ENCODE measurements around the gene TRAPPC12. TPM values are rescaled to one million over a fixed set of nuclear protein-coding genes. Genes with fewer than 3 reads are reported as not detected.
A peak's percentile ranks its signal among the peaks of the same experiment; 100 is the strongest.

The TRAPPC12 gene
- total and polyA plus RNA-seq, 8 donors, result 83.0 to 119 (median 100.0) TPM

DNA sequence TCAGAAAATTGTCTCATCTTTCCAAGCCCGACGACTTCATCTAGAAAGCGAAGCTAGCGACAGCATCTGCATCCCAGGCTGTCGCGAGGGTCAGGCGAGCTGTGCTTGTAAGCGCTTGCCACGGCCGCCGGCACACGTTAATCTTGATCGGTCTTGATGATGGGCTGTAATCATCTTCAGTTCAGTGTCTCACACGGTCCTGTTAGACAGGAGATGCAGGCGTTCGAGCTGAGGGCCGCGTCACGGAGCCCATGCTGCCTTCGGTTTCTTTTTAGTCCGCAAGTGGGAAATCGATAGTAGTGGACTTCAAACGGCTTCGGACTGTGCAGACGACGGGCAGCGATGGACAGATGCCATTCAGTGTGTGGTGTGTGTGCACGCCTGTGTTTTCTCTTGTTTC is 96.3 kb downstream of the TRAPPC12 start:
- Histone ChIP-seq H3K4me3 (no peak overlapping the region), H3K27ac (no peak overlapping the region), H3K27me3 (no peaks in the 10 kb centered on the region), H3K4me1 (peaks cover 1 to 2% of the 10 kb centered on the region in 2 donors), H3K9me3 (no peaks in the 10 kb centered on the region), H3K36me3 (peaks cover 0 to 95% of the 10 kb centered on the region in 2 donors)
- TF ChIP-seq, protein P1, sequence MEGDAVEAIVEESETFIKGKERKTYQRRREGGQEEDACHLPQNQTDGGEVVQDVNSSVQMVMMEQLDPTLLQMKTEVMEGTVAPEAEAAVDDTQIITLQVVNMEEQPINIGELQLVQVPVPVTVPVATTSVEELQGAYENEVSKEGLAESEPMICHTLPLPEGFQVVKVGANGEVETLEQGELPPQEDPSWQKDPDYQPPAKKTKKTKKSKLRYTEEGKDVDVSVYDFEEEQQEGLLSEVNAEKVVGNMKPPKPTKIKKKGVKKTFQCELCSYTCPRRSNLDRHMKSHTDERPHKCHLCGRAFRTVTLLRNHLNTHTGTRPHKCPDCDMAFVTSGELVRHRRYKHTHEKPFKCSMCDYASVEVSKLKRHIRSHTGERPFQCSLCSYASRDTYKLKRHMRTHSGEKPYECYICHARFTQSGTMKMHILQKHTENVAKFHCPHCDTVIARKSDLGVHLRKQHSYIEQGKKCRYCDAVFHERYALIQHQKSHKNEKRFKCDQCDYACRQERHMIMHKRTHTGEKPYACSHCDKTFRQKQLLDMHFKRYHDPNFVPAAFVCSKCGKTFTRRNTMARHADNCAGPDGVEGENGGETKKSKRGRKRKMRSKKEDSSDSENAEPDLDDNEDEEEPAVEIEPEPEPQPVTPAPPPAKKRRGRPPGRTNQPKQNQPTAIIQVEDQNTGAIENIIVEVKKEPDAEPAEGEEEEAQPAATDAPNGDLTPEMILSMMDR (IDR thresholded peaks at IDR 0.05), result no peak
- DNase-seq (peak in 1 of 4 donors; percentile 71), ATAC-seq (no peak)
- intact Hi-C loops (cut with DNase I), result no loop called here

DNA sequence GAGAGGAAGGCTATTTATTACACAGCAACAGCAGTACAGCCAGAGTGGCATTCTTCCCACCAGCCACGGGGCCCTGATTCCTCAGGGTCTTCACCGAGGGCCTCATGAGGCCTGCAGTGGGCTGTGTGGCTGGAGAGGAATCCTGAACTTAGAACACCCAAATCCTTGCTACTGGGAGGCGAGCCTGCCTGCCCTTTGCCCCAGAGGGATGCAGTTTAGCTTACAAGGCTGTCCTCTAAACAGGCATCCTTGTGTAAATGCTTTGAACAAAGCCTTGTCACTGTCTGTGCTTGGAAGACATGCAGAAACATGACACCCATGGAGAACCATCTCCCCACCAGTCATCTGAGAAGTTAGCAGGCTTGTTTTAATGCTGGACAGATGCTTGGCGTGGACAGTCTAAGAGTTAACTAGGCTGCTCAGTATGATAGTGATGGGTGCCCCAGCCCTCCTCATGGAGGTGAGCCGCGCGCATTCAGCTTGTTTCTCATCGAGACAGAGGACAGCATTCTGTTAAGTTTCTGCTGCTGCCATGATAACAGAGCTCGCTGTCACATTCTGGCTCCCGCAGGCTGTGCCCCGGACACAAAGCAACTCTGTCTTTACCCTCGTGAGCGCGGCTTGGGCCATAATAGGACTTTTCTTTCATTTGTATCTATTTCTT is 97.0 kb downstream of the TRAPPC12 start:
- intact Hi-C loops (cut with DNase I), result no loop called here
- ATAC-seq, result no peak
- Histone ChIP-seq H3K9me3 (no peaks in the 10 kb centered on the region), H3K4me3 (no peak overlapping the region), H3K36me3 (peaks cover 0 to 91% of the 10 kb centered on the region in 2 donors), H3K4me1 (no peaks in the 10 kb centered on the region), H3K27ac (no peak overlapping the region), H3K27me3 (no peaks in the 10 kb centered on the region)
- TF ChIP-seq, protein P1 (IDR thresholded peaks at IDR 0.05), result no peak
- DNase-seq, result no peak

DNA sequence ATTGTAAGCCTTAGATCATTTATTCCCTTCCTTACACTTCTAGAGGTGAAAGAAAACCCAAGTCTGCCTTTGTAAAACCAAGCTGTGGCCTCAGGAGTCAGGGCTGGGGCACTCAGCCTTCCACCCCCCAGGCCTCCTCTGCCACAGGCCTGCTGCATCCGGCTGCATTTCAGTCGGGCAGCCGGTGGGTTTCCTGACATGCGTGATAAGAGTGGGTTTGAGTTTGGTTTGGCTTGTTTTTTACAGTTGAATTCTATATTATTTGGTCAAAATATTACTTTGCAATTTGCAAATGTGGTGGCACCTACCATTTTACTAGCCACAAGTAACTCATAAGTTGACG is 97.5 kb downstream of the TRAPPC12 start:
- TF ChIP-seq, protein P1 (IDR thresholded peaks at IDR 0.05), result no peak
- H3K27me3 ChIP-seq, result no peaks in the 10 kb centered on the region
- no peak overlapping the region for H3K4me3 ChIP-seq
- H3K27ac ChIP-seq, result no peak overlapping the region
- DNase-seq (no peak), ATAC-seq (no peak)
- H3K9me3 ChIP-seq, result no peaks in the 10 kb centered on the region
- intact Hi-C loops (cut with DNase I), result no loop called here
- H3K4me1 ChIP-seq, result no peaks in the 10 kb centered on the region
- H3K36me3 ChIP-seq, result peaks cover 0 to 91% of the 10 kb centered on the region in 2 donors

DNA sequence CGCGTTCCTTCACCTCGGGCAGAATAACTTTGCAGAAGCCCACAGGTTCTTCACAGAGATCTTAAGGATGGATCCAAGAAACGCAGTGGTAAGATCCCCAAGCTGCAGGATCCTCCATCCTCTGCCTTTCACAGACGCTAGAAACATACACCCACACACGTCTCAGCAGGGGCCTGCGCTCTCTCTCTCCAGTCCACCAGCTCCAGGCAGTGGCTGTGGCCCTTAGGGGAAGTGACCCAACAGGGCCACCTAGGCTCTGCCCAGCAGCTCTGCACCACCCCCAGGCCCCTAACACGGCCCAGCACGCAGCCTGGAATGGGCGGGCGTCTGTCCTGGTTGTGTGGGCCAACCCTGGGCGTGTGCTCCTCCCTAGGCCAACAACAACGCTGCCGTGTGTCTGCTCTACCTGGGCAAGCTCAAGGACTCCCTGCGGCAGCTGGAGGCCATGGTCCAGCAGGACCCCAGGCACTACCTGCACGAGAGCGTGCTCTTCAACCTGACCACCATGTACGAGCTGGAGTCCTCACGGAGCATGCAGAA is 99.4 kb downstream of the TRAPPC12 start:
- H3K36me3 ChIP-seq, result peaks cover 0 to 84% of the 10 kb centered on the region in 2 donors
- H3K27ac ChIP-seq, result no peak overlapping the region
- ATAC-seq, result no peak
- no peak for DNase-seq
- intact Hi-C loops (cut with DNase I), result no loop called here
- TF ChIP-seq, protein P1 (IDR thresholded peaks at IDR 0.05), result no peak
- no peaks in the 10 kb centered on the region for H3K9me3 ChIP-seq
- no peaks in the 10 kb centered on the region for H3K4me1 ChIP-seq
- no peak overlapping the region for H3K4me3 ChIP-seq
- H3K27me3 ChIP-seq, result no peaks in the 10 kb centered on the region

DNA sequence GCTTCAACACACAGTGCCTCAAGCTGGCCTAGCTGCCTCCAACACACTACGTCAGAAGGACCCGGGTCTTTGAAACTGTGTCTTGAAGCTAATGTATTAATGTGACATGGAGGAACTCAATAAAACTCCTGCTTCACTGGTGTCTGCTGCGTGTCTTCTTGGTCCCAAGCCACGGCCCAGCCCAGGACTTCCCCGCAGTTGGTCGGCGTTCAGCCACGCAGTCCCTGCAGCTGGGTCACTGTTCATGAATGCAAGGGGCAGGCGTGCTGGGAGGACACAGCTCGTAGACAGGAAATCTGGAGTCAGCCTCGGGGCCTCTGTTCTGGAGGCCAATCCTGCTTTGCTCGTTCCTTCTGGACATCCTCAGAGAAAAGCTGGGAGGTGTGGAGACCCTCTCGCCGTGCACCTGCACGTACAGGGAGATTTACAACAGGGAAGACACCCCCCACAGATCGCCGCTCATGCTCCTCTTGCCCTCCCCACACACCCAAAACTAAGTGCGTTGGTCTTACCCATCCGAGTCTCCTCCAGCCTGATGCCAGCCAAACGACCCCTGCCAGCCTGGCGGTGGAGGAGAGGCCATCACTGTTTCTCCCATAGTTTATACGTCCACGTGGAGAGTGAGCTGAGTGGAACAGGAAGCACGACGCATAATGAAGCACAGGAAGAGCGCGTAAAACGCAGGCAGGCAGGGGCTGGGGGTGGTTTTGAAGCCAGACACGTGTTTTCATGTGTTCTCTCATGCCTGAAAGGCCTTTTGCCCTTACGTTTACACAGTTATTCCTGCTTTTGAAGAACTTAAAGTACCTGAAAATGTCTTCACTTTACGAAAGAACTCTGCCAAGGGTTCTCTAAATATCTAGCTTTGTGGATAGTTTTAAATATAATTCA is 100.2 kb downstream of the TRAPPC12 start:
- ATAC-seq (no peak), DNase-seq (no peak)
- no peak overlapping the region for H3K27ac ChIP-seq
- no peaks in the 10 kb centered on the region for H3K27me3 ChIP-seq
- intact Hi-C loops (cut with DNase I), result no loop called here
- H3K4me1 ChIP-seq, result no peaks in the 10 kb centered on the region
- peaks cover 0 to 77% of the 10 kb centered on the region in 2 donors for H3K36me3 ChIP-seq
- no peaks in the 10 kb centered on the region for H3K9me3 ChIP-seq
- TF ChIP-seq, protein P1 (IDR thresholded peaks at IDR 0.05), result no peak
- H3K4me3 ChIP-seq, result no peak overlapping the region

Data from left lung (tissue), 10 donors.